NCI-H69 (cell line): ENCODE results near the gene GAL3ST2.
"Not testable (repeated sequence)": the region's sequence is repeated elsewhere in the genome, so short reads cannot be mapped to it uniquely, and the experiment has no call there.

Experiments used
- DNase-seq: peaks from one replicate; lab custom pipeline; 2025; lab: John Stamatoyannopoulos, UW

Gene GAL3ST2

GRCh38 chr2:241748468-241749256 lies 28.0 kb upstream of the GAL3ST2 start:
- no peak for DNase-seq

GRCh38 chr2:241750076-241750840 lies 26.4 kb upstream of the GAL3ST2 start:
- DNase-seq = no peak

- no peak for DNase-seq
Measured at GRCh38 chr2:241751152-241751551, 25.5 kb upstream of the GAL3ST2 start.

GRCh38 chr2:241751776-241752175 lies 24.8 kb upstream of the GAL3ST2 start:
- DNase-seq = no peak

- no peak for DNase-seq
Measured at GRCh38 chr2:241752253-241752652, 24.4 kb upstream of the GAL3ST2 start.

GRCh38 chr2:241752689-241753276 lies 23.8 kb upstream of the GAL3ST2 start:
- DNase-seq = no peak

GRCh38 chr2:241753493-241753892 lies 23.1 kb upstream of the GAL3ST2 start:
- DNase-seq = no peak

GRCh38 chr2:241754042-241754441 lies 22.6 kb upstream of the GAL3ST2 start:
- no peak for DNase-seq

- no peak for DNase-seq
Measured at GRCh38 chr2:241755166-241755565, 21.5 kb upstream of the GAL3ST2 start.

GRCh38 chr2:241755777-241756176 lies 20.8 kb upstream of the GAL3ST2 start:
- DNase-seq = no peak

- no peak for DNase-seq
Measured at GRCh38 chr2:241759067-241759807, 17.4 kb upstream of the GAL3ST2 start.

GRCh38 chr2:241759893-241760292 lies 16.7 kb upstream of the GAL3ST2 start:
- not testable (repeated sequence) for DNase-seq

GRCh38 chr2:241760301-241760771 lies 16.3 kb upstream of the GAL3ST2 start:
- DNase-seq = no peak

- no peak for DNase-seq
Measured at GRCh38 chr2:241762321-241762932, 14.2 kb upstream of the GAL3ST2 start.

GRCh38 chr2:241762933-241763369 lies 13.7 kb upstream of the GAL3ST2 start:
- no peak for DNase-seq

GRCh38 chr2:241763551-241764274 lies 12.9 kb upstream of the GAL3ST2 start:
- DNase-seq = no peak

- no peak for DNase-seq
Measured at GRCh38 chr2:241764275-241765241, 12.1 kb upstream of the GAL3ST2 start.

GRCh38 chr2:241767464-241768250 lies 9.0 kb upstream of the GAL3ST2 start:
- no peak for DNase-seq

- no peak for DNase-seq
Measured at GRCh38 chr2:241768251-241768711, 8.3 kb upstream of the GAL3ST2 start.
